Omental fat pad (tissue), 4 donors: ENCODE results near the gene OR2G6. TPM values are rescaled to one million over a fixed set of nuclear protein-coding genes. Genes with fewer than 3 reads are reported as not detected.
"Not testable (repeated sequence)": the region's sequence is repeated elsewhere in the genome, so short reads cannot be mapped to it uniquely, and the experiment has no call there.

Source experiments
- ATAC-seq: fragments of 150-250 bp; one replicate; pipeline ENCODE4 v1.9.1; 2016; ENCODE audit warnings: mild to moderate bottlenecking, moderate library complexity; ENCODE audit not compliant: low FRiP score
- DNase-seq: peaks from one replicate; pipeline ENCODE4 v3.0.0-alpha.2; 2019; ENCODE audit warnings: low spot score
- CTCF ChIP-seq, 3 donors: fragments of 450-650 bp; IDR thresholded peaks; one replicate each; pipeline ENCODE4 v1.5.1; 2016 to 2017; ENCODE audit warnings: antibody characterized with exemption in 3 of 3, mild to moderate bottlenecking in 3 of 3, moderate library complexity in 2 of 3
- total RNA-seq, 4 donors: library from RNA; depleted of rRNA; stranded (reverse); fragments of >200 nt; gene quantifications; one replicate each; pipeline ENCODE4 v1.1.0, GENCODE V29; 2016

OR2G6 gene
- not detected for total RNA-seq

DNA sequence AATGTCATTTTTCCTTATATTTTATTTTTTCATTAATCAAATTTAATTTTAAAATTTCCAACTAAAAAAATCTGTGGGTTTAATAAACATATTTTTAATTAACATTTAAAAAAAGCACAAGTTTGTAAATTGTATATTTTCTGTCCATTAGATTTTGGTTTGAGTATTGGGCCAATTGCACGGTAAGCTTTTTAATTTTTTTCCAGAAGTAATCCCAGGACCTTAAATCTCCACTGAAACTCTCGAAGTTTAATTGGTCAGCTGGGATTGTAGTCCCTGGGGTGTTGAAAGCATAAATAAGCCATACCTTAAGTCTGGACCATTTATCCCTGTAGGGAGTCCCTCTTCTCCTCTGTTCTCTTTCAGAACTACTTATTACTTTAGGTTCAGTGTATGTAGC lies at the start of gene OR2G6:
Gene OR2G6, plus strand, starts transcription at position 301 of the 400 bp plus-strand sequence. CDS start 13,574 bp downstream, outside the sequence.
- ATAC-seq, DNase-seq: not testable (repeated sequence)

DNA sequence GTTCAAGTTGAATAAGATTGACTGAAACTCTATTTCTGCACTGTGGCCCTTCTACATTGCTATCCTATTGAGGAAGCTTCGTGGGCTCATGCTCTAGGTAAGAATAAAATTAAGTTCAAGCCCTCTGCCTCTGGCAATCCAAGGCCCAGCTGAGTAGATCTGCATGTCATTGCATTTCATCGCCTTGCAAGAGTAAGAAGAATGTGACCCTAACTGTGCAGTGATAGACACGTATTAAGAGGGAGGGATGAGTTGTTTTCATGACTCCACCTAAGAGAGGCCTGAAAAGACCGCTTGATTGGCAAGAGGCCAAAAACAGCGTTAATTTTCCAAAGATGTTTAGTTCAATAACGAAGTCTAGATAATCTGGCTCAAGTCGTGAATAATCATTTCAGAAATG lies 48.8 kb upstream of the OR2G6 start:
- not testable (repeated sequence) for DNase-seq, ATAC-seq

DNA sequence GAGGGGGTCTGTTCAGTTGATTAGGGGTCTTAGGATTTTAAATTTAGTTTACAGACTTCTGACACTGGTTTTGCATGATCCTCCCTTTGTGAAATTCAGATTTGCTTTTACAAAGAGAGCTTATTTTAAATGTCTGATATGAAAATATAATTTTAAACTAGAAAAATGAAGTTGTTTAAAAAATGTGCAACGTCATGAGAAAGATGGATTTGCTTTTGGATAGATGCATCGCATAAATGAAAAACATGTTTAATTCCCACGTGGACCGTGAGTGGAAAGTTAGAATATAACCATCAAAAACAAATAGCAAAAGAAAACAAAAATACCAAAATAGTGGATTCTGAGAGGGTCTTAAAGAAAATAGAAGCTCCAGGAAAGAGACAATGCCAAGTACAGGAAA lies 36.7 kb upstream of the OR2G6 start:
- TF ChIP-seq CTCF (IDR thresholded peaks at IDR 0.05) = no peak
- DNase-seq = no peak
- ATAC-seq = no peak

DNA sequence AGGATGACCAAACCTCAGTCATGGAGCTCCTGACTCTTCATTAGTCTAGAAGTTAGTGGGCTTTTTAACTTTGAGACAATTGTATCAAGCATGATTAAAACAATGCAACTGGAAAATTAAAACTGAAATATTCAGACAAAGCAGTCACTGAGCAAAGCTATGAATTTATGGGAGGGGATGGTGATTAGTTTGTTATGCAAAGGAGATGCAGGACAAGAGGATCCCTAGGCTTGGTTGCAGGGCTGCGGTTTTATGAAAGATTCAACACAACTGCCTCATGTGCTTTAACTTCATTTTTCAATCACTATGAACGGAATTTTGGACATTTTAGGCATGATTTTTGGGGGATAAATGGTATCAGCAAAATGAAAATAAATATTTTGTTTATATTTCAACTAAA lies 35.8 kb upstream of the OR2G6 start:
- not testable (repeated sequence) for ATAC-seq, DNase-seq

DNA sequence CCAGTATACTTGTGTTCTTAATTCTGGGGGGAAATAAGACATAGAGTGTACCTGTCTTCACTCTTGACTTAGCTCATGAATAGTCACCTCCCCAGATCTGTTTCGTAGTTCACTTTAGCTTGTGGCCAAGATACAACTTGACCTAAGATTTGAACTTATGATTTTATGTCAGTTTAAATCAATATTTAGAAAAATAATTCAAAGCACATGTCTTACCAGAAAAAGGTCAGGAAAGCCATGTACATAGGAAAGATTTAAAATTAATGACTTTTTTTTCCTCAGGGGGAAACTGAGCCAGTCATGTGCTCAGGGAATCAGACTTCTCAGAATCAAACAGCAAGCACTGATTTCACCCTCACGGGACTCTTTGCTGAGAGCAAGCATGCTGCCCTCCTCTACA lies 34.8 kb upstream of the OR2G6 start, which contains the start of gene OR2T3:
Gene OR2T3, plus strand, starts transcription at position 301 of the 400 bp plus-strand sequence. Its CDS starts 0 bp downstream, at position 301.
- DNase-seq, ATAC-seq: not testable (repeated sequence)

- ATAC-seq, DNase-seq: not testable (repeated sequence)
Measured at GRCh38 chr1:248475660-248476059, 32.2 kb upstream of the OR2G6 start.

DNA sequence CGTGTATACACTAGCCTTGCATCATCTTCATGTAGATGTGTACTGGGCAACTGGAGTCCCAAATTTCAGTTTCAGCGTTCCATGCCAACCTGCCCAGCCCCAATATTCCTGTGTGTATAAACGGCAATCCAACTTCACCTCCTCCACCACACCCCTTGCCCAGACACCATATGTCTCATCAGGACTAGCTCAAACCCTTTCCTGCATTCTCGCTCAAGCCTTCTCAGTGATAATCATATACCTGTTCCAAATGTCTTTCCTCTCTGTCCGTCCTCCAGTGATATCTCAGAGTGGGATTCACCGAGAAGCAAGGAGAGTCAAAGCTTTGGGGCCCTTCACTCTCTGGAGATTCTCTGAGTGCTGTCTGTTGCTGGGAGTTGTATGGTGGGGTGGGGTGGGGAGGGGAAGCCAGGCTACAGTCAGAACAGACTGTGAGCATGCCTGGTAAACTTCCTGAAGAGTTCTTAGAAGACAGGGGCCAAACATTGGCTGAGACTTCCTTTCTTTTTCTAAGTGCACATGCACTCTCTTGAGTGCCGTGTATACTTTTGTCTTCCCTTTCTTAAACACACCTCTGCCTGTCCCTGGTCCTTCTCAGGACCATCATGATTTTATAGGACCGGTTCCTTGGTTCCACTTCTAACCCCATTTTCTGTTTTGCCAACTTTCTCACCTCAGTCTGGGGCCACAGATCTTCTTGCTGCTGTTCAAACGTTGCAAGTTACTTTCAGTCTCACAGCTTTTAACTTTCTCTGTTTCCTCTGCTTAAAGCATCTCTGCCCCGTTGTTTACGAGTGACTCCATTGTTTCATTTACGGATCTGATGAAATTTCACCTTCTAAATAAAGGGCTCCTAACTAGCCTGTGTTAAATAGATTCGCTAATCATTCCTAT lies 25.9 kb upstream of the OR2G6 start:
- not testable (repeated sequence) for DNase-seq, ATAC-seq

DNA sequence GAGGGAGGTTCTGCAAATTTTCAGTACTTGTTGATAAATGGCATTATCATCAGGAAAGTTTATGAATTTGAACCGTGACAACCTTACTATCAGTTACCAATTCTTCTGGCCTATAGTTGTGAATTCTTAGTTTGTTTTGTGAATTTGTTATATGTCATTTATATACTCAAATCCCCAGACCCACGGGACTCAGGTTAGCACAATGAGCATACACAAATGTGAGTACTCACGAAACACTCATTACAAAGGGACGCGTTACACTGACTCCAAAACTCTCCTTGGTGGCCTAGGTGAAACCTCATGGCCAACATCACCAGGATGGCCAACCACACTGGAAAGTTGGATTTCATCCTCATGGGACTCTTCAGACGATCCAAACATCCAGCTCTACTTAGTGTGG lies 19.6 kb upstream of the OR2G6 start, which contains the start of gene OR2T5:
Gene OR2T5, plus strand, starts transcription at position 301 of the 400 bp plus-strand sequence. Its CDS starts 0 bp downstream, at position 301.
- not testable (repeated sequence) for ATAC-seq, DNase-seq

- ATAC-seq = not testable (repeated sequence)
Measured at GRCh38 chr1:248496661-248497060, 11.2 kb upstream of the OR2G6 start.

DNA sequence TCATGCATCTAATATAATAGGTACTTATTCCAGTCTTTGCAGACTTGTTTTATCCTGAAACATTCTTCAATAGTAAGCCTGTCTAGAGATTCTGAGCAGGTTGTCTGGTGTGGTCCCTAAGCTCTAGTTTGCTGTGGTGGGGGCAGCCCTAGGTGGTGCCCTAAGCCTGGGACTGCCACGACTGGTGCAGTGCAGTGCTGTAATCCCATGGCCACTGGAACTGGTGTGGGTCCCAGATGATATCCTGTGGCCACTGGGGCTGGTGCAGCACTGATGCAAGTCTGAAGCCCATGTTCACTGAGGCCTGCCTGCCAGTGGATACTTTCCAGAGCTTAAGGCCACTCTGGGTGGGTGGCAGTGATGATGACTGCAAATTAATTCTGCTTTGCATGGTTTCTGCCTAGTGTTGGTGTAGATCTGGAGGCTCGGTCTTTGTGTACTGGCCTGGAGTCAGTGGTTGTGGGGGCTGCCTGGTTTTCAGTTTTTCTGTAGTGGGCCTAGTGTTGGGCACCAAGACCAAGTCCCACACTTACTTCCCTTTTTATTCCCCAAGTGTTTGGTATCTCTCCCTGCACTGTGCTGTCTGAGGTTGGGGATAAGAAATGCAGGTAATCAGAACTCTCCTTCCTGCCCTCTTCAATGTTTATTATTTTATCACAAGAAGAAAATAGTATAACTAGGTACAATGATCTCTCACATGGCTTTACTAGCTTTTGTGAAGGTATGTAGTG lies 7.4 kb upstream of the OR2G6 start:
- DNase-seq, ATAC-seq: not testable (repeated sequence)

More at GRCh38 chr1:248496661-248497060, 11.2 kb upstream of the OR2G6 start:
- DNase-seq = not testable (repeated sequence)

DNA sequence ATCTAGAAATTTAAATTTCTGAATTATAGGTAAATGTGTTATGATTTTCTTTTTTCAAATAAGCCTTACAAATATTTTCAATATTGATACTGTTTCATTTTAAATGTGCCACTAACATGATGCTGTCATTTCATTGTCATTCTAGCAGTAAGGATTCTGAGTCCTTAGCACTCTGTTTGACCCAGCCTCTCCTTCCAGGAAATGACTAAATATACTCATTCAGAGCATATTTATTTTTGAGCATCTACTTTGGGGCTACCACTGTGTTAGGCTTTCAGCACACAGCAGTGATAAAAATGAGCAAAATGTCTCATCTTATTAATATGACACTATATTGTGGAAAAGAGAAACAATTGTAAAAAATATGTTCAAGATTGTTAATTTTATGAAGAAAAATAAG lies 2.3 kb downstream of the OR2G6 start:
- ATAC-seq = not testable (repeated sequence)

DNA sequence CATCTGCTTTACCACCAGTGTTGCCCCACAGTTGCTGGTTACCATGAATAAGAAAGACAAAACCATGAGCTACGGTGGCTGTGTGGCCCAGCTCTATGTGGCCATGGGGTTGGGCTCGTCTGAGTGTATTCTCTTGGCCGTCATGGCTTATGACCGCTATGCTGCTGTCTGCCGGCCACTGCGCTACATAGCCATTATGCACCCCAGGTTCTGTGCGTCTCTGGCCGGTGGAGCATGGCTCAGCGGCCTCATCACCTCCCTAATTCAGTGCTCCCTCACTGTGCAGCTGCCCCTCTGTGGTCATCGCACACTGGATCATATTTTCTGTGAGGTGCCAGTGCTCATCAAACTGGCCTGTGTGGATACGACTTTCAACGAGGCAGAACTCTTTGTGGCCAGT lies 14.0 kb downstream of the OR2G6 start:
- TF ChIP-seq CTCF (IDR thresholded peaks at IDR 0.05) = no peak
- DNase-seq (no peak), ATAC-seq (no peak)

More for the DNA sequence above, 2.3 kb downstream of the OR2G6 start:
- not testable (repeated sequence) for DNase-seq

- ATAC-seq, DNase-seq: not testable (repeated sequence)
Measured at GRCh38 chr1:248537449-248537848, 29.6 kb downstream of the OR2G6 start.

GRCh38 chr1:248547383-248547782 lies 39.5 kb downstream of the OR2G6 start:
- not testable (repeated sequence) for ATAC-seq, DNase-seq

DNA sequence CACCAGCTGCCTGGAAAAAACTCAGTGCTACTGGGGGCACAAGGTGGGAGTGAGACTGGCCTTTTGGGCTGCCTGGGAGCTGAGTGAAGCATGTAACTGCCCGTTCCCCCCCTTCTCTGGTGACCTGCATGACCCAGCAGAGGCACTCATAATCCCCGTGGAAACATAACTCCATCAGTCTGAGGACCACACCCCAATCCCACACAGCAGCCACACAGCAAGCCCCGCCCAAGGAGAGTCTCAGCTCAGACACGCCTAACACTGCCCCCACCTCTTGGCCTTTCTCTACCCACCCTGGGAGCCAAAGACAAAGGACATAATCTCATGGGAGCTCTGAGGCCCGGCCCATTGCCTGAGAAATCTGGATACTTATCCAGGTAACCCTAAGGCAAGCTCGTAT lies 43.2 kb downstream of the OR2G6 start:
- ATAC-seq, DNase-seq: not testable (repeated sequence)

DNA sequence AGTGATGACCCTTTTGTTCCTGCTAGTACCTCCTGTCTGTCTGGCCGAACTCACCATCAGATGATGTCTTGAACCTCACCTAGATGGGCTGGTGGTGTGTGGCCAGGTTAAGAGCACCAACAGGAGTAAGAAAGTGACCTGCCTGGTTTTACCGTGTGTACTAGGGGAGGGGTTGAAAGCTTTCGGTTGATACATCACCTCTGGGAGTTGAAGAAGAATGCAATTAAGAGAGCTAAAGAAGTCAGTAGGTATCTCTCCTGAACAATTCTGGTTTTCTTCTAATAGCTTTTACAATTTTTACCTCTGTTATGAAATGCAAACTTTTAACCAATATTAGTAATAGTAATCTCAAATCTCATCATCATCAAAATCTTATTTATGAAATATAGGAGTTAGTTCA lies 54.8 kb downstream of the OR2G6 start, which contains the start of gene OR2T29:
Gene OR2T29, minus strand, starts transcription at position 101 of the 400 bp plus-strand sequence. CDS start 3,281 bp downstream, outside the sequence.
- not testable (repeated sequence) for ATAC-seq, DNase-seq
